Activated CD8-positive, alpha-beta memory T cell treated with anti-CD3 and anti-CD28 coated beads for 48 hours (primary cell): ENCODE results near the gene PAOX.
"Not testable (repeated sequence)": the region's sequence is repeated elsewhere in the genome, so short reads cannot be mapped to it uniquely, and the experiment has no call there.

Experiments
- DNase-seq, 3 experiments: peaks; one replicate each; pipeline ENCODE4 v3.0.0-alpha.2; 2020; ENCODE audit warnings: low read depth in 2 of 3, low spot score in 2 of 3

PAOX gene

GRCh38 chr10:133403784-133404183 lies 24.7 kb downstream of the PAOX start:
- DNase-seq, result no peak

- DNase-seq, result no peak
Measured at GRCh38 chr10:133405272-133405671, 26.2 kb downstream of the PAOX start.

DNA sequence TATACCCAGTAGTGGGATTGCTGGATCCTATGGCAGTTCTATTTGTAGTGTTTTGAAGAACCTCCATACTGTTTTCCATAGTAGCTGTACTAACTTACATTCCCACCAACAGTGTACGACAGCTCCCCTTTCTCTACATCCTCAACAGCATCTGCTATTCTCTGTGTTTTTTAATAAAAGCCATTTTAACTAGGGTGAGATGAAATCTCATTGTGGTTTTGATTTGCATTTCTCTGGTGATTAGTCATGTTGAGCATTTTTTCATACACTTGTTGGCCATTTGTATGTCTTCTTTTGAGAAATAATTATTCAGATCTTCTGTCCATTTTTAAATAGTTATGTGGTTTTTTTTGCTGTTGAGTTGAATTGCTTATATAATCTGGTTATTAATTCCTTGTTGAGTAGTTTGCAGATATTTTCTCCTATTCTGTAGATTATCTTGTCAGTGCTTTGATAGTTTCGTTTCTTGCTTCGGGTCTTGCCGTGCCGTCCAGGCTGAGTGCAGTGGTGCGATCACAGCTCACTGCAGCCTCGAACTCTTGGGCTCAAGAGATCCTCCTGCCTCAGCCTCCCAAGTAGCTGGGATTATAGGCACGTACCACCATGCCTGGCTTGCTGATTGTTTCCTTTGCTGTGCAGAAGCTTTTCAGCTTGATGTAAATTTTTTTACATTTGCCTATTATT lies 26.9 kb downstream of the PAOX start:
- DNase-seq, result no peak

DNA sequence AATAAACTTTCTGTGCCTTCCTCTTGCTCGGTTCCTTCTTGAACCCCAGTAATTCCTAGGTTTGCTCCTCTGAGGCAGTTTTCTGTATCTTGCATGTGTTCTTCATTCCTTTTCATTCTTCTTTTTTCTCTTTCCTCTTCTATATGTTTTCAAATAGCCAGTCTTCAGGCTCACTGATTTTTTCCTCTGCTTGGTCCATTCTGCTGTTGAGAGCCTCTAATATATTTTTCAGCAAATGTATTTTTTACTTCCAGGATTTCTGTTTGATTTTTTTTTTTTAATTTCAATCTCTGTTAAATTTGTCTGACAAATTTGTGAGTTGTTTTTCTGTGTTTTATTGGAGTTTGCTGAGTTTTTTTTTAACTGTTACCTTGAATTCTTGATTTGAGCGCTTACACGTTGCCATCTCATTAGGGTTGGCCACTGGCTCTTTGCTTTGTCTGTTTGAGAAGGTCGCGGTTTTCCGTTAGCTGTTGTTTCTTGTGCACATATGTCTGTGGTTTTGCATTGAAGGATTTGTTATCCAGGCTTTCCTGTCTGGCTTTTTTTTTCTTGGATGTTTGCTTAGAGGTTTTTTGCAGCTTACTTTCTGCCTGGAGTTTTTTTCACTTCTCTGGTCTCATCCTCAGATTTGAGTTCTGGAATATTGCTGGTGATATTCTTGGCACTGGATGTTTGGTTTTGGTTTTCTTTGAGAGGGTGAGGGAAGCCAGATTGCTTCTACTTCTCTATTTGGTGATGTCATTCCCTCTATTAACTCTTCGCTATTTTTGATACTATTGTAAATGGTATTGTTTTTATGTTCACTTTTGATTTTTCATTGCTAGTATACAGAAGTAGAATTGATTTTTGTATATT lies 32.7 kb downstream of the PAOX start:
- DNase-seq, result no peak

DNA sequence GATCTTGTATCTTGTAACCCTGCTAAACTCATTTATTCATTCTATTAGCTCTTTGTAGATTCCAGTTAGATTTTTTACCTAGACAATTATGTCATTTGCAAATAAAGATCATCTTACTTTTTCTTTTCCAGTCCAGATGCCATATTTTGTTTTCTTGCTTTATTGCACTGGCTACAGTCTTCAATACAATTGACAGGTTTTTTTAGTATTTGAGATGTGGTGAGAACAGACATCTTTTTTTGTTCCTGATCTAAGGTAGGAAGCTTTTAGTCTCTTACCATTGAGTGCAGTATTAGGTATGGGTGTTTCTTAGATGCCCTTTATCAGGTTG lies 33.3 kb downstream of the PAOX start:
- no peak for DNase-seq

GRCh38 chr10:133414401-133414800 lies 35.3 kb downstream of the PAOX start:
- DNase-seq, result not testable (repeated sequence)

GRCh38 chr10:133415752-133416151 lies 36.7 kb downstream of the PAOX start:
- DNase-seq, result no peak

DNA sequence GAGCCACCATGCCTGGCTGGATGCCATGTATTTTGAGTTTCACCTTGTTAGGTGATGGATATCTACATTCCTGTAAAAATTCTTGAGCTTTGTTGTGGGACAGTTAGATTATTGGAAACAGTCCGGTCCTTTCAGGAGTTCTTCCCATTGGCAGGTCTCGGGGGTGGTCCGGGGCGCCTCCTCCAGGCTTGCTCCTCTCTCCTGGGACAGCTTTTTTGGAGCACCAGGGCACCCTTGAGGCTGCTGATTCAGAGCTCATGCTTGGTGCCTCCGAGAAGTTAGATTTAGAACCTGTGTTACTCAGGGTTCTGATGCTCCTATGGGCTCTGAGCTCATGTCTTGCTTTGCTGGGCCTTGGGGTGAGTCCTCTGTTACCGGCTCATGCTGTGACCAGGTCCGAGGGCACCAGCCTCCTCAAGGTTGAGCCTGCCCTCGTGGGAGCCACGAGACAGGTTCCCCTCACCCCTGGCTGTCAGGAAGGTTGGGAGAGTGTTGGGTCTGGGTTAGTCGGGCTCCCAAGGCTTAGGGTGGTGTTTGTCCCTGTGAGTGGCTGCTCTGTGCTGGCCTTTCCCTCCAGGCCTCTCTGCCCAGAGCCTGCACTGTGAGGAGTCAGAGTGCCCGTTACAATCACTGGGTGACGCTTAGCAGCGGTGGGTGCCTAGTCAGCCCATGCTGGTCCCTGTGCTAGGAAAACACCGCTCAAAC lies 39.4 kb downstream of the PAOX start:
- DNase-seq, result no peak

GRCh38 chr10:133419211-133419950 lies 40.3 kb downstream of the PAOX start:
- DNase-seq, result no peak

- no peak for DNase-seq
Measured at GRCh38 chr10:133420028-133420427, 41.0 kb downstream of the PAOX start.

GRCh38 chr10:133420579-133420978 lies 41.5 kb downstream of the PAOX start:
- no peak for DNase-seq

GRCh38 chr10:133421336-133422222 lies 42.5 kb downstream of the PAOX start:
- no peak for DNase-seq

- no peak for DNase-seq
Measured at GRCh38 chr10:133422223-133422806, 43.3 kb downstream of the PAOX start.

- DNase-seq, result no peak
Measured at GRCh38 chr10:133422807-133423771, 44.0 kb downstream of the PAOX start.

- not testable (repeated sequence) for DNase-seq
Measured at GRCh38 chr10:133424102-133424501, 45.0 kb downstream of the PAOX start.

DNA sequence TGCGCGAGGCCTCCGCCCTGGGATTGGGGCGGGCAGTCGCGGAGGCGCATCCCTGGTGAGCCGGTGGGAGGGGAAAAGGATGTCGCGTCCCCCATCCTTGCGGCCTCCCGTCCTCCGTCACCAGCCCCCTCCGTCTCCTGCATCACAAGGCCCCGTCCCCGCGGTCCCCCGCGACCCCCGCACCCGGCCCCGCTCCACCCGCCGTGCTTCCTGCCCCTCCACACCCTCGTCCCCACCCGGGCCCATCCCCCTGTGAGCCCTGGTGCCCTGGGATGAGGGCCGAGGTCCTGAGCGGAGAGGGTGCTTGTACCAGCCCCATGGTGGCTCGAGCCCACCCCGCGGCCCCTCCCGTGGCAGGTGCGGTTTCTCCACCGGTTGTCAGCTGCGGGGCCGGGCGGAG lies 45.5 kb downstream of the PAOX start, which contains the start of gene SPRN:
Gene SPRN (minus strand): TSS at position 25 of the 400 bp plus-strand sequence. CDS start 944 bp downstream, outside the sequence.
- DNase-seq, result not testable (repeated sequence)

- DNase-seq, result not testable (repeated sequence)
Measured at GRCh38 chr10:133429571-133429970, 50.5 kb downstream of the PAOX start.

GRCh38 chr10:133431888-133432613 lies 53.0 kb downstream of the PAOX start:
- DNase-seq, result not testable (repeated sequence)
